ENCODE data around the gene FDX2. TPM values are rescaled to one million over a fixed set of nuclear protein-coding genes. Genes with fewer than 3 reads are reported as not detected.
"Not testable (repeated sequence)": the region's sequence is repeated elsewhere in the genome, so short reads cannot be mapped to it uniquely, and the experiment has no call there.

Gene FDX2
- total RNA-seq, 1 donor from 2014 or later, result 25.0 TPM

GRCh38 chr19:10338940-10339339 lies 23.1 kb upstream of the FDX2 start:
- peak overlapping the region in 1 of 2 donors; percentile 3 for H3K4me3 ChIP-seq
- intact Hi-C loops (cut with DNase I), result no loop called here

DNA sequence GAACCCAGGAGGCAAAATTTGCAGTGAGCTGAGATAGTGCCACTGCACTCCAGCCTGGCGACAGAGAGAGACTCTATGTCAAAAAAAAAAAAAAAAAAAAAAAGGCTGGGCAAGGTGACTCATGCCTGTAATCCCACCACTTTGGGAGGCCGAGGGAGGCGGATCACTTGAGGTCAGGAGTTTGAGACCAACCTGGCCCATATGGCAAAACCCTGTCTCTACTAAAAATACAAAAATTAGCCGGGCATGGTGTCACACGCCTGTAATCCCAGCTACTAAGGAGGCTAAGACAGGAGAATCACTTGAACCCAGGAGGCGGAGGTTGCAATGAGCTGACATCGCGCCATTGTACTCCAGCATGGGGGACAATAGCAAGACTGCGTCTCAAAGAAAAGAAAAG lies 20.9 kb upstream of the FDX2 start:
- H3K36me3 ChIP-seq; DNase-seq (ENCODE audit: extremely low spot score in 2 of 2); H3K27ac ChIP-seq; H3K4me3 ChIP-seq; H3K27me3 ChIP-seq; H3K9me3 ChIP-seq; intact Hi-C loops (cut with DNase I): not testable (repeated sequence)
- H3K4me1 ChIP-seq, result peaks cover 21% of the 10 kb centered on the region

More at GRCh38 chr19:10338940-10339339, 23.1 kb upstream of the FDX2 start:
- TF ChIP-seq POLR2A (IDR thresholded peaks at IDR 0.05), result no peak
- DNase-seq (ENCODE audit: extremely low spot score in 2 of 2), result no peak
- Histone ChIP-seq H3K27ac (no peak overlapping the region), H3K4me1 (peaks cover 6% of the 10 kb centered on the region), H3K36me3 (no peaks in the 10 kb centered on the region), H3K27me3 (no peaks in the 10 kb centered on the region), H3K9me3 (no peaks in the 10 kb centered on the region)

DNA sequence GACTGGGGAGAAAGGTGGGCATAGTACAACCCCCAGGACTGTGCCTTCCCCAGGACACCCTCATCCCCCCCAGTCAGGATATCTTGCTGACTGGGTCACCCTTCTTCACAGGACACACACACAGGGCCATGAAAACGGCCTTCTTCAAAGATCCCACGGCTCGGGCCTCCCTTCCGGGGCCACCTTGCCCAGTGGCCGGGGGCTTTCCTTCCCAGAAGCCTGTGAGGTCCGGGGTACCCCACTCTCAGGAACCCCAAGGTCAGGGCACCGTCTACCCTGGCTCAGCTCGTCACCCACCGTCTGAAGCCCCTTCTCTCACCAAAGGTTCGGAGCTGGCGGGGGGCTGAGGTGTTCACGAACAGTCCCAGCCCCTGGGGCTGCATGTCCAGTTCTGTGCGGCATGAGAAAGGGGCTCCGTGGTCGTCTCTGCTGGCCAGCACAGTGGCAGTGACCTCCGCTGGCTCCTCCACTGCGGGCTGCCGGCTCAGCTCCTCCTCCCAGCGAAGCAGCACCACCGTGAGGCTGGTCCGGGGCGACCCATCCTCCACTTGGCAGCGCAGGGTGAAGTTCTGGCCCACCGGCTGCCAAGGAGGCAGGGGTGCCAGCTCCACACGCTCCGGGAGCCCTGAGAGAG lies 19.7 kb upstream of the FDX2 start:
- no peaks in the 10 kb centered on the region for H3K27me3 ChIP-seq
- H3K9me3 ChIP-seq, result no peaks in the 10 kb centered on the region
- H3K4me3 ChIP-seq, result peak overlapping the region; percentile 74 to 92
- intact Hi-C loops (cut with DNase I), result no loop called here
- H3K36me3 ChIP-seq, result peaks cover 0 to under 1% of the 10 kb centered on the region in 2 donors
- H3K4me1 ChIP-seq, result peaks cover 23% of the 10 kb centered on the region
- no peak for DNase-seq (ENCODE audit: extremely low spot score in 2 of 2)
- TF ChIP-seq POLR2A (IDR thresholded peaks at IDR 0.05), result no peak
- TF ChIP-seq POLR2AphosphoS5 (IDR thresholded peaks at IDR 0.05; ENCODE audit: insufficient read depth in 1 of 2, low read depth in 1 of 2), result no peak
- TF ChIP-seq CTCF (IDR thresholded peaks at IDR 0.05), result no peak
- peak overlapping the region; percentile 41 for H3K27ac ChIP-seq

- peak; percentile 80 to 88 for TF ChIP-seq POLR2AphosphoS5 (IDR thresholded peaks at IDR 0.05; ENCODE audit: insufficient read depth in 1 of 2, low read depth in 1 of 2)
- TF ChIP-seq POLR2A (IDR thresholded peaks at IDR 0.05), result peak in 1 of 2 donors; percentile 42
- TF ChIP-seq CTCF (IDR thresholded peaks at IDR 0.05), result no peak
- Histone ChIP-seq H3K36me3 (peaks cover 0 to 7% of the 10 kb centered on the region in 2 donors), H3K9me3 (no peaks in the 10 kb centered on the region), H3K27me3 (no peaks in the 10 kb centered on the region), H3K4me3 (peak overlapping the region; percentile 74 to 92), H3K4me1 (peaks cover 23% of the 10 kb centered on the region), H3K27ac (peak overlapping the region; percentile 78)
- intact Hi-C loops (cut with DNase I), result loop anchor here (5.0 kb wide), 1 partner anchor 62 kb away; the partner anchor contains the start of gene ICAM1
- peak in 1 of 2 donors; percentile 94 for DNase-seq (ENCODE audit: extremely low spot score in 2 of 2)
Measured at GRCh38 chr19:10334588-10335351, 19.0 kb upstream of the FDX2 start.

DNA sequence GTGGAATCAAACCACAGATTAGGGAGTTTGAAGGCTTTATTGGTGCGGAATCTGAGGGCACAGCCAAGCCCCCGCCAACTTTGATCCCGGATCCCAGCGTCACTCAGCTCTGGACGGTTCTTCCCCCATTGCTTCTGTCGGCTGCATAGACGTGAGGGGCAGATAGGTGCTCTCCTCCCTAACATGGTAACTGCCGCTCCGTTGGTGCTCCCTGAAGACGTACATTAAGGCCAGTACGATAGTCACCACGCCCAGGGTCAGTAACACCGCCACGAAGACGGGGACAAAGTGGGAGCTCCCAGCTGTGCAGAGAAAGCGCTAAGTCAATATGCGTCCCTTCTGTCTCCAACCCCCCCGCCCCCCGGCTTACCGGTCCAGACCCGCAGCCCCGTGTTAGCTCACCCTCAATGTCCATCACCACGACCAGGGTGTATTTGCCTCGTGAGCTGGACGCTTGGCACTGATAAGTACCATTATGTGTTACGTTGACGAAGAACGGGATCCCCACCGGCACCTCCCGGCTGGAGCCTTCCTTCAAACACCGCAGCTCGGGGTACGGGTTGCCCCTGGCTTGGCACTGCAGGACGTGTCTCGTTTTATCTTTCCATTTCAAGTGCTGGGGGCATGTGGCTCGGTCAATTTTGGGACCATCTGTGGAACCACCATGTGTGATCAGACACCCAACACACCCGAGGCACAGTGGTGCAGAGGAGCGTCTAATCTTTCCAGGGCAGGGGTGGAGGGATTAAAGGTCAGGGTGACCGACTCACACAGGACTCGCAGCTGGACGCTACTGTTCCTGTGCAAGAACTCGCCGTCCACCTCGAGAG lies 18.2 kb upstream of the FDX2 start:
- no peaks in the 10 kb centered on the region for H3K27me3 ChIP-seq
- intact Hi-C loops (cut with DNase I), result loop anchor here (5.0 kb wide), 1 partner anchor 62 kb away; the partner anchor contains the start of gene ICAM1
- H3K27ac ChIP-seq, result peak overlapping the region; percentile 78
- H3K36me3 ChIP-seq, result peaks cover 0 to 15% of the 10 kb centered on the region in 2 donors
- peaks cover 23% of the 10 kb centered on the region for H3K4me1 ChIP-seq
- peak overlapping the region; percentile 74 to 92 for H3K4me3 ChIP-seq
- no peak for DNase-seq (ENCODE audit: extremely low spot score in 2 of 2)
- TF ChIP-seq POLR2A (IDR thresholded peaks at IDR 0.05), result no peak
- TF ChIP-seq CTCF (IDR thresholded peaks at IDR 0.05), result no peak
- TF ChIP-seq POLR2AphosphoS5 (IDR thresholded peaks at IDR 0.05; ENCODE audit: insufficient read depth in 1 of 2, low read depth in 1 of 2), result no peak
- no peaks in the 10 kb centered on the region for H3K9me3 ChIP-seq
